PC-9 (cell line): Measurements from ENCODE around the gene GATA3.

Experiments used
- CTCF ChIP-seq: fragments of 200-600 bp; sonication (generic); conservative IDR thresholded peaks from 2 replicates; pipeline ENCODE4 v1.6.1; 2017; ENCODE audit warnings: mixed run types, antibody characterized with exemption, mild to moderate bottlenecking, moderate library complexity
- EZH2 ChIP-seq: fragments of 200-600 bp; sonication (generic); IDR thresholded peaks from 2 replicates; pipeline ENCODE4 v1.8.0; 2017; ENCODE audit warnings: antibody characterized with exemption, low read depth

- TF ChIP-seq CTCF (no peak), EZH2 (no peak)
Observed at GRCh38 chr10:8084799-8085198, 30.3 kb downstream of the GATA3 start.
